Activated naive CD4-positive, alpha-beta T cell treated with anti-CD3 and anti-CD28 coated beads, Interleukin-2, amount 10 ng/mL, durations not matched to agents 7 days and 5 days (primary cell): ENCODE data around the gene TDRKH.

ENCODE experiments used
- CTCF ChIA-PET: fragments of 350-600 bp; sonication (Branson Sonifier 250); formaldehyde crosslinking; loops from one replicate; lab custom pipeline; 2021; ENCODE audit warnings: antibody characterized with exemption; lab: Charles Lee
- DNase-seq: peaks from one replicate; pipeline ENCODE4 v3.0.0-alpha.2; 2020
- H3K27ac Mint-ChIP-seq: one replicate; pipeline ENCODE4 v1.8.0; 2021; ENCODE audit warnings: mild to moderate bottlenecking, moderate library complexity, mixed read lengths
- H3K27me3 Mint-ChIP-seq: one replicate; pipeline ENCODE4 v1.8.0; 2021; ENCODE audit warnings: mild to moderate bottlenecking, mixed read lengths
- H3K36me3 Mint-ChIP-seq: one replicate; pipeline ENCODE4 v1.8.0; 2021; ENCODE audit warnings: mixed read lengths
- H3K4me1 Mint-ChIP-seq: one replicate; pipeline ENCODE4 v1.8.0; 2021; ENCODE audit warnings: mixed read lengths
- H3K4me3 Mint-ChIP-seq: one replicate; pipeline ENCODE4 v1.8.0; 2021; ENCODE audit warnings: mild to moderate bottlenecking, moderate library complexity, mixed read lengths
- H3K9me3 Mint-ChIP-seq: one replicate; pipeline ENCODE4 v1.8.0; 2021; ENCODE audit warnings: mixed read lengths

TDRKH gene

GRCh38 chr1:151830055-151830454 is 39.8 kb upstream of the TDRKH start:
- no peak for DNase-seq
- H3K4me3 Mint-ChIP-seq, result no peak overlapping the region
- CTCF ChIA-PET, result interaction anchor here (0.6 to 1.4 kb wide), 5 partner anchors 8 to 236 kb away, joined by 3 to 7 read pairs (median 4); partner anchors contain the start of genes C2CD4D and MRPL9
- H3K36me3 Mint-ChIP-seq, result no peaks in the 10 kb centered on the region
- H3K27me3 Mint-ChIP-seq, result peaks cover 7% of the 10 kb centered on the region
- H3K4me1 Mint-ChIP-seq, result peaks cover 75% of the 10 kb centered on the region
- peak overlapping the region; percentile 89 for H3K27ac Mint-ChIP-seq
- H3K9me3 Mint-ChIP-seq, result no peaks in the 10 kb centered on the region

GRCh38 chr1:151829352-151830046 is 39.2 kb upstream of the TDRKH start:
- H3K4me3 Mint-ChIP-seq, result peak overlapping the region; percentile 9
- H3K36me3 Mint-ChIP-seq, result no peaks in the 10 kb centered on the region
- no peaks in the 10 kb centered on the region for H3K9me3 Mint-ChIP-seq
- CTCF ChIA-PET, result interaction anchor here (1.0 to 1.4 kb wide), 4 partner anchors 8 to 236 kb away, joined by 3 to 7 read pairs (median 4); partner anchors contain the start of gene C2CD4D
- peaks cover 10% of the 10 kb centered on the region for H3K27me3 Mint-ChIP-seq
- peaks cover 72% of the 10 kb centered on the region for H3K4me1 Mint-ChIP-seq
- peak overlapping the region; percentile 89 for H3K27ac Mint-ChIP-seq
- no peak for DNase-seq

- Mint-ChIP-seq H3K27me3 (peaks cover 10% of the 10 kb centered on the region), H3K9me3 (no peaks in the 10 kb centered on the region), H3K4me1 (peaks cover 66% of the 10 kb centered on the region), H3K4me3 (peak overlapping the region; percentile 9), H3K36me3 (no peaks in the 10 kb centered on the region), H3K27ac (peak overlapping the region; percentile 89)
- CTCF ChIA-PET, result interaction anchor here (1.1 kb wide), 1 partner anchor 11 kb away, joined by 3 read pairs; the partner anchor contains the start of gene C2CD4D
- DNase-seq, result peak; percentile 41
These were observed 38.6 kb upstream of the TDRKH start for GRCh38 chr1:151828921-151829320.

- Mint-ChIP-seq H3K27me3 (peaks cover 16% of the 10 kb centered on the region), H3K36me3 (no peaks in the 10 kb centered on the region), H3K27ac (peak overlapping the region; percentile 89), H3K4me1 (peaks cover 57% of the 10 kb centered on the region), H3K9me3 (no peaks in the 10 kb centered on the region), H3K4me3 (no peak overlapping the region)
- CTCF ChIA-PET, result interaction anchor here (0.8 kb wide), 1 partner anchor 12 kb away, joined by 3 read pairs; no protein-coding TSS in a partner anchor
- no peak for DNase-seq
These were observed 37.6 kb upstream of the TDRKH start for GRCh38 chr1:151827853-151828252.

- no peak for DNase-seq
- Mint-ChIP-seq H3K27ac (no peak overlapping the region), H3K36me3 (no peaks in the 10 kb centered on the region), H3K4me1 (peaks cover 50% of the 10 kb centered on the region), H3K9me3 (no peaks in the 10 kb centered on the region), H3K4me3 (no peak overlapping the region), H3K27me3 (peaks cover 12% of the 10 kb centered on the region)
- CTCF ChIA-PET, result interaction anchor here (1.2 kb wide), 1 partner anchor 11 kb away, joined by 3 read pairs; no protein-coding TSS in a partner anchor
These were observed 35.7 kb upstream of the TDRKH start for GRCh38 chr1:151825751-151826660.

GRCh38 chr1:151825204-151825603 is 34.9 kb upstream of the TDRKH start:
- peaks cover 12% of the 10 kb centered on the region for H3K27me3 Mint-ChIP-seq
- no peak for DNase-seq
- CTCF ChIA-PET, result interaction anchor here (1.2 kb wide), 1 partner anchor 11 kb away, joined by 3 read pairs; no protein-coding TSS in a partner anchor
- peaks cover 52% of the 10 kb centered on the region for H3K4me1 Mint-ChIP-seq
- H3K27ac Mint-ChIP-seq, result no peak overlapping the region
- no peaks in the 10 kb centered on the region for H3K36me3 Mint-ChIP-seq
- no peaks in the 10 kb centered on the region for H3K9me3 Mint-ChIP-seq
- no peak overlapping the region for H3K4me3 Mint-ChIP-seq

GRCh38 chr1:151823175-151823574 is 32.9 kb upstream of the TDRKH start:
- Mint-ChIP-seq H3K36me3 (no peaks in the 10 kb centered on the region), H3K27me3 (peaks cover 12% of the 10 kb centered on the region), H3K4me1 (peaks cover 38% of the 10 kb centered on the region), H3K4me3 (no peak overlapping the region), H3K27ac (no peak overlapping the region), H3K9me3 (no peaks in the 10 kb centered on the region)
- no peak for DNase-seq
- CTCF ChIA-PET, result interaction anchor here (1.4 kb wide), 1 partner anchor 13 kb away, joined by 6 read pairs; no protein-coding TSS in a partner anchor

- H3K4me1 Mint-ChIP-seq, result peaks cover 32% of the 10 kb centered on the region
- peaks cover 12% of the 10 kb centered on the region for H3K27me3 Mint-ChIP-seq
- no peaks in the 10 kb centered on the region for H3K9me3 Mint-ChIP-seq
- H3K36me3 Mint-ChIP-seq, result no peaks in the 10 kb centered on the region
- H3K27ac Mint-ChIP-seq, result no peak overlapping the region
- DNase-seq, result no peak
- H3K4me3 Mint-ChIP-seq, result no peak overlapping the region
- CTCF ChIA-PET, result interaction anchor here (1.4 to 2.0 kb wide), 2 partner anchors 8 to 13 kb away, joined by 6 to 7 read pairs; no protein-coding TSS in a partner anchor
These were observed 32.1 kb upstream of the TDRKH start for GRCh38 chr1:151822404-151822803.

GRCh38 chr1:151820940-151821339 is 30.6 kb upstream of the TDRKH start:
- H3K27ac Mint-ChIP-seq, result no peak overlapping the region

GRCh38 chr1:151819976-151820623 is 29.8 kb upstream of the TDRKH start:
- CTCF ChIA-PET, result interaction anchor here (1.5 kb wide), 1 partner anchor 16 kb away, joined by 8 read pairs; no protein-coding TSS in a partner anchor
- DNase-seq, result no peak
- Mint-ChIP-seq H3K27me3 (peaks cover 10% of the 10 kb centered on the region), H3K36me3 (no peaks in the 10 kb centered on the region), H3K27ac (no peak overlapping the region), H3K9me3 (no peaks in the 10 kb centered on the region), H3K4me3 (no peak overlapping the region), H3K4me1 (peaks cover 43% of the 10 kb centered on the region)

More at GRCh38 chr1:151820940-151821339, 30.6 kb upstream of the TDRKH start:
- no peak for DNase-seq
- Mint-ChIP-seq H3K4me3 (no peak overlapping the region), H3K36me3 (no peaks in the 10 kb centered on the region), H3K9me3 (no peaks in the 10 kb centered on the region), H3K27me3 (peaks cover 12% of the 10 kb centered on the region), H3K4me1 (peaks cover 34% of the 10 kb centered on the region)
- CTCF ChIA-PET, result interaction anchor here (1.5 to 2.0 kb wide), 3 partner anchors 10 to 15 kb away, joined by 5 to 8 read pairs (median 7); no protein-coding TSS in a partner anchor

- no peak overlapping the region for H3K27ac Mint-ChIP-seq
These were observed 29.0 kb upstream of the TDRKH start for GRCh38 chr1:151819227-151819835.

GRCh38 chr1:151817353-151817730 is 27.0 kb upstream of the TDRKH start:
- Mint-ChIP-seq H3K36me3 (no peaks in the 10 kb centered on the region), H3K27ac (no peak overlapping the region), H3K27me3 (peaks cover 8% of the 10 kb centered on the region), H3K4me1 (peaks cover 52% of the 10 kb centered on the region), H3K4me3 (no peak overlapping the region), H3K9me3 (no peaks in the 10 kb centered on the region)
- CTCF ChIA-PET, result interaction anchor here (0.8 kb wide), 1 partner anchor 17 kb away, joined by 3 read pairs; no protein-coding TSS in a partner anchor
- no peak for DNase-seq

More at GRCh38 chr1:151819227-151819835, 29.0 kb upstream of the TDRKH start:
- DNase-seq, result no peak
- CTCF ChIA-PET, result no interaction called here
- H3K36me3 Mint-ChIP-seq, result no peaks in the 10 kb centered on the region
- H3K4me1 Mint-ChIP-seq, result peaks cover 46% of the 10 kb centered on the region
- no peak overlapping the region for H3K4me3 Mint-ChIP-seq
- no peaks in the 10 kb centered on the region for H3K9me3 Mint-ChIP-seq
- H3K27me3 Mint-ChIP-seq, result peaks cover 6% of the 10 kb centered on the region
